Stimulated activated CD4-positive, alpha-beta T cell treated with anti-CD3 and anti-CD28 coated beads, Interleukin-1b, Interleukin-23, amount 100 ng/mL, for 24 hours (primary cell): ENCODE data around the gene KDM3B.
A peak's percentile ranks its signal among the peaks of the same experiment; 100 is the strongest.

Experiments used
- DNase-seq, 4 experiments: peaks; one replicate each; pipeline ENCODE4 v3.0.0-alpha.2; 2020; ENCODE audit warnings: low read depth in 4 of 4, low spot score in 1 of 4

Gene KDM3B

DNA sequence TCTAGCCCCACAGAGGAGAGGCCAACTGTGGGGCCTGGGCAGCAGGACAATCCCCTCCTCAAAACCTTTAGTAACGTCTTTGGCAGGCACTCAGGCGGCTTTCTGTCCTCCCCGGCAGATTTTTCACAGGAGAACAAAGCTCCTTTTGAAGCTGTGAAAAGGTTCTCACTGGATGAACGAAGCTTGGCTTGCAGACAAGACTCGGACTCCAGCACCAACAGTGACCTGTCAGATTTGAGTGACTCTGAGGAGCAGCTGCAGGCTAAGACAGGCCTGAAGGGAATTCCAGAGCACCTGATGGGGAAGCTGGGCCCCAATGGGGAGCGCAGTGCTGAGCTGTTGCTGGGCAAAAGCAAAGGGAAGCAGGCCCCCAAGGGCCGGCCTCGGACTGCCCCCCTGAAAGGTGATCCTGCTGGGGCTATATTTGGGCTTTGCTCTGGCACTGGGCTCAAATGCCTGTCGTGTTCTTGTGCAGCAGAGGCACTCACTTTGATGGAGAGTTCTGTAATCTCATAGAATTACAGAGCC is 39.4 kb downstream of the KDM3B start:
- DNase-seq: no peak

DNA sequence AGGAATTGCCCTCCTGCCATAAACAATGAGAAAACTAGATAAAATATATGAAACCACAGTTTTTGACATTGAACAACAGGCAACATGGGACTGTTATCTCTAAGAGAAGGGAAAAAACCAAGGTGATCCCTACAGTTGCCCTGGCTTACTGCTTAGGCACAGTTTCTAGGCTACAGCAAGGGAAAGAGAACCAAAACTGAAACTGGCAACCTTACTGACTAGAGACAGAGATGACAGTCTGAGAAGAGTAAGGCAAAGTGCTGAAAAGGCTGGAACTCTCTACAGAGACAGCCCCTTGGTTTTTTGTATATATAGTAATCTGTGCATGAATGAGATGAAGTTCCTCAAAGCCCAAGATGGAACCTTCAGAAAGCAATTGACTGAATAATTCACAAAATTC is 50.2 kb downstream of the KDM3B start:
- DNase-seq: no peak

DNA sequence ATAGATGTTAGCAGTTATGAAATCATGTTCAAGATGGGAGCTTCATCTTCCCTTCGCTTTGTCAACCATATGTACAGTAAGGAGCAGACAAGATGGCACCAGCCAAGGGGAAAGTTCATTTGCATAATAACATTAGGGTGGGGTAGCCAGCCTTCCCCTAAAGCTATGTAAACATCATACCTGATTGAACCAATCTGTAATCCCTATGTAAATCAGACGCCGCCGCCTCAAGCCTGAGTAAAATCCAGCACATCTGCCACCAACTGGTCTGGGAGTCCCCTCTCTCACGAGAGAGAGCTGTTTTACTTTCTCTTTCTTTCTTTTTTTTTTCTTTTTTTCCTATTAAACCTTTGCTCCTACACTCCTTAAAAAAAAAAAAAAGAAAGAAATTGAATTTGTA is 55.5 kb downstream of the KDM3B start:
- no peak for DNase-seq

DNA sequence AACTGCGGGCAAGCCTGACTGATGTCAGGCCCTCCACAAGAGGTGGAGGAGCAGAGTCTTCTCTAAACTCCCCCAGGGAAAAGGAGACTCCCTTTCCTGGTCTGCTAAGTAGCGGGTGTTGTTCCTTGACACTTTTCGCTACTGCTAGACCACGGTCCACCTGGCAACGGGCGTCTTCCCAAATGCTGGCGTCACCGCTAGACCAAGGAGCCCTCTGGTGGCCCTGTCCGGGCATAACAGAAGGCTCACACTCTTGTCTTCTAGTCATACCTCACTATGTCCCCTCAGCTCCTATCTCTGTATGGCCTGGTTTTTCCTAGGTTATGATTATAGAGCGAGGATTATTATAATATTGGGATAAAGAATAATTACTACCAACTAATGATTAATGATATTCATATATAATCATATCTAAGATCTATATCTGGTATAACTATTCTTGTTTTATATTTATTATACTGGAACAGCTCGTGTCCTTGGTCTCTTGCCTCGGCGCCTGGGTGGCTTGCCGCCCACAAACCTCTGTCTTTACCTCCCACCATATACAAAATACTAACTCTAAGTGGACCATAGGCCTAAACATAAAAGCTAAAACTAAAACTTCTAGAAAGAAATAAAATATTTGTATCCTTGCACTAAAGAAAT is 58.6 kb downstream of the KDM3B start:
- DNase-seq: peak in 1 of 4 experiments; percentile 7

DNA sequence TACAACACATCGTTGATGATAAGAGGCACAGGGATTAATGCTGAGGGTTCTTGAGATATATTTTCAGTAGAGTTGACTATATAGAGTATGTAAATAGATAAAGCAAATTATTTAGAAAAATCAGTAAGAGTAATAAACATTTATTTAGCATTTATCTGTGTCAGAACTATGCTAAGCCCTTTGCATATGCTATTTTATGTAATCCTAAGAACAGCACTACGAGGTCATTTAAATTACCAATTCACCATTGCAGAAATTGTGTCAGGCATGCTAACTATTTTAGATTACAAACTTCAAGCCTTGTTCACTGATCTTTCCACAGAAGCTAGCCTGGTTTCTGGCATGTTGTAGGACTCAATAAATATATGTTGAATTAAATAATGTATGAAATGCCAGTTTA is 66.0 kb downstream of the KDM3B start:
- no peak for DNase-seq

DNA sequence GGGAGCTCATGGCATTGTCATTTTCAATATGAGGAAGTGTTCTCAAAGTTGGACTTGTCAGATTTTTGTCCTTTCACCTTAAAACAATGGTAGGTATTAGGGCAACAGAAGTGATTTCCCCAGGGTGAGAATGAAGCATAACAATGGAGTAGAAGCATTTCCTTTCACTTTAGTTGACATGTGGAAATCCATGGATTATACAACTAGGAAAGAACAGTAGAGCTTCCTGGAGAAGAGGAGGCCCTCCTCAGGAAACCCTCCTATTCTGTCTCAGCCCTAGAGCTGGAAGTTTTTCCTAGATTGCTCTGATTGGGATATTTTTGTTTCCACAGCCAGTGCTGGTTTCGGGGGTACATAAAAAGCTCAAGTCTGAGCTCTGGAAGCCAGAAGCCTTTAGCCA is 72.6 kb downstream of the KDM3B start:
- no peak for DNase-seq

DNA sequence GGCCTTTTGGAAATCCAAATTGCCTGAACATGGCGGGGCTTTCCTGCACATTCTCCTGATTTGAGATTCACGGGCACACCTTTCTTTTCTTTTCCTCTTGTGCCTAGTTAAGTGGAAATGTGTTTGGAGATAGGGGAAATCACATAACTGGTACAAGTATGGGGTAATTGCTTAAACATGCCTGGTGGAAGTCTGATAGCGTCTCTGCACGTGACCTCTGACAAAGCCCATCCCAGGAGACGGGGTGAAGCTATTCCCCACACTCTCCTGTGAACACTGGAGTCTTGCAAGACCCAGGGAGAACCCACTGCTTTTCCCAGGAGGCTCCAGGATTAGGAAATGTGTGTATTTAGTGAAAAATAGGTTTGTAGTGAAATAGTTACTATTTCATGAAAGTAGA is 83.5 kb downstream of the KDM3B start:
- no peak for DNase-seq

DNA sequence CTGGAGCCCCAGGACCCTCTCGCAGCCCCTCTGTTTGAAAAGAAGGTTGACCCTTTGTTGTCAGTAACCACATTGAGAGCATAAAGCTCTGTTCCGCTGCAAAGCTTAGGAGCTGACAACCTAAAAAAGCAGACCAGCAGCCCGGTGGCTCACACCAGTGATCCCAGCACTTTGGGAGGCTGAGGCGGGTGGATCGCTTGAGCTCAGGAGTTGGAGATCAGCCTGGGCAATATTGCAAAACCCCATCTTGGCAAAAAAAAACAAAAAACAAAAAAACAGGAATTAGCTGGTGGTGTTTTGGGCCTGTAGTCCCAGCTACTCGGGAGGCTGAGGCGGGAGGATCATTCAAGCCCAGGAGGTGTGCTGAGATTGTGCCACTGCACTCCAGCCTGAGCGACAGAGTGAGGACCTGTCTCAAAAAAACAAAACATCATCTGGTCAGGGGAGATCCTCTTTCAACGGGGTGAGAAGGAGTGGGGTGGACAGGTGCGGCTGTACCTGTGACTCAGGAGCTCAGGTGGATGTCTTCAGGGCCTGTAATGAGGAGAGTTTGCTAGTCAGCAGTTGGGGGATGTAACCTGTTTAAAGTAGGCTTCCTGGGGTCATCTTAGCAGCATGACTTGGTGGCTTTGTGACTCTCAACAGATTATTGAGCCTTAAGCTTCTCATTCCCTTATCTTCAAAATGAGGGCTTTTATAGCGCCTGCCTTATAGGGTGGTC is 85.7 kb downstream of the KDM3B start:
- no peak for DNase-seq

DNA sequence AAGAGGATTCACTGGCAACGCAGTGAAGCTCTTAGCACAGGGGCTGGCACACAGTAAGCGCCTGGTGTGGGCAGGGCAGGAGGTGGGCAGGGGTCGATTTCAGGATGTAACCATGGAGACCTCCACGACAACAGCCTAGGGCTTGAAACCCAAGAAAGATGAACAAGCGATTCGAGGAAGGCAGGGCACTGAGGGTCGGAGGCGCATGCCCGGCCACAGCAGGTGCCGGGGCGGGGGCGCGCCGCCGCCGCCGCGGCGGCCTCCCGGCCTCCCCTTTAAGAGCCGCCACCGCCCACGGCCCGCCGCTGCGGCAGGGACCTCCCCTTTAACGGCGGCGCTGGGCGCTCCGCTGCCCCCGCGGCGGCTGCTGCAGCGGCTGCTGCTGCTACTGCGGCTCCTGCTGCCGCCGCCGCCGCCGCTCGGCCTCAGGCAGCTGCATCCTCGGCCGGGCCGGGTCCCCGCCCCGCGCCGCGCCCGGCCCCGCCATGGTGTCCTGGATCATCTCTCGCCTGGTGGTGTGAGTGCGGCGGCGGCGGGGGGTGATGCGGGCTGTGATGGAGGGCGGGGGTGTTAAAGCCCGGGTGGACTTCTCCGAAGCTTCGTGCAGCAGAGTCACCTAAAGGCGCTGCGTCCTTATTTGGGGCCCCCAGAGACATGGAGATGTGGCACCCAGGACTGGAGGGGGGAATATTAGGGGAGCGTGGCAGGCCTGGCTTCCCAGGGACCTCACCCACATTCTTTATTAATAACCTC is 86.4 kb downstream of the KDM3B start, which contains the start of gene REEP2:
REEP2 (plus strand) TSS at position 334 of the 753 bp plus-strand sequence; CDS start at position 486, 152 bp downstream.
- DNase-seq: peak in 3 of 4 experiments; percentile 39 to 60 (median 47)

DNA sequence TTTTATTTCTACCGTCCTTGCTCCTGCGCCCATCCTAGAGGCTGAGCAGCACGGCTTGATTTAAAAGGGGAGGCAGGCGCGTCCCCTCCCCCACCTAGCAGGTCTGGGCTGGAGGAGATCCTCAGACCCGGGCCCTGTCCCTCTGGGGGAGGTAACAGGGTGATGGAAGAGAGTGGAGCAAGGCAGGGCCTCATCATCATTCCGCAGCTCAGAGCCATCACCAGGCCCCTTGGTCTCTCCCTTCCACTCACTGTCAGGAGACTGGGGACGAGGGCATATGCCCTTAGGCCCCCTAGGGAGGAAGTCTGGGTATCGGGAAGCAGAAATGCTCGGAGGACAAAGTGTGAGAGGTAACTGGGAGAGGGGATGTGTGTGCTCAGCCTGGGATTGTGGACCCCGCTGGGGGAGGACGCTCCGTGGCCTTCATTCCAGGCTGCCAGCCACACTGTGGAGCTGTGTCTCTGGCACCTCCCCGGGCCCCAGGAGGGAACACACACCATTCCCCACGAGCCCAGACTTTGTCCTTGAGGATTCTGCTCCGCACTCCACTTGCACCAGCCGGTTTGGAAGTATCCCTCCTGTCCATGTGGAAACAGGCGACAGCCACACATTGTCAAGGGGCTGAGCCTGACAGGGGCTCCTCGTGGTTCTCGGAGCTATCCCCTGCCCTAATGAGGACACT is 87.1 kb downstream of the KDM3B start:
- no peak for DNase-seq

DNA sequence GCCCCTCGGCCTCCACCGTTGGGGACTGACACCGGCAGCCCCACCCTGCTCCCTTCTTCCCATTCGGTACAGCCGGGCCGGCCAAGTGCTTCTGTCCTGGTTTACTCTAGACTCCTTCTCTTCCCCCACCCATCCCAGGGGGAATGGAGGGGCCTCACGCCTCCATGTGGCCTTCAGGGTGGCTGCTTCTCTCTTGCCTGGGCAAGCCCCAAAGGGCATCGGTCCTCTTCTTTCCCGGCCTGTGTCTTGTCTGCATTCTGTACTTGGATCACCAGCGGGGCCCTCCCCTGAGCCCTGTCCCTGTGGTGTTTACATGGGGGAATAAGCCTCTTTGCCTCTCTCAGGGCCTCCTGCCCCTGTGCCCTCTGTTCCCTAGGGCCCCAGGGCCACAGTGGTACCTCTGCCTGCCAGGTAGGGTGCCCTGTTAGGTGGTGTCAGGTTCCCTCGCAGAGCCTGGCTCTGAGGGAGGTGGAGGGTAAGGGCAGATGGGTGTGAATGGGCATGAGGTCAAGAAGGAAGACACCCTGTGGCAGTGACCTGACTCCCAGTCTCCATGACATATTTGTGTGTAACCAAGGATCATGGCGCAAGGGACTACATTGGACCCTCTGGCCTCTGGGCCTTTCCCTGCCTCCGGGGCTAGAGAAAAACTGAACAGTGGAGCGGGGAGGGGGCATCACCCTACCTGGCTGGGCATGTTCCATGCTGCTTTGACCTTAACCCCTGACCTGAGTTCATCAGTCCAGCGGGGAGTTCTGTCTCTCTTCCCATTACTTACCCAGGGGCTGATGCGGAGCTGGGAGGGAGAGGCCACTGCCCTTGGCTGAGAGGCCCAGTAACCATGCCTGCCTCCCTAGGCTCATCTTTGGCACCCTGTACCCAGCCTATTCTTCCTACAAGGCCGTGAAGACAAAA is 87.9 kb downstream of the KDM3B start:
- DNase-seq: no peak

DNA sequence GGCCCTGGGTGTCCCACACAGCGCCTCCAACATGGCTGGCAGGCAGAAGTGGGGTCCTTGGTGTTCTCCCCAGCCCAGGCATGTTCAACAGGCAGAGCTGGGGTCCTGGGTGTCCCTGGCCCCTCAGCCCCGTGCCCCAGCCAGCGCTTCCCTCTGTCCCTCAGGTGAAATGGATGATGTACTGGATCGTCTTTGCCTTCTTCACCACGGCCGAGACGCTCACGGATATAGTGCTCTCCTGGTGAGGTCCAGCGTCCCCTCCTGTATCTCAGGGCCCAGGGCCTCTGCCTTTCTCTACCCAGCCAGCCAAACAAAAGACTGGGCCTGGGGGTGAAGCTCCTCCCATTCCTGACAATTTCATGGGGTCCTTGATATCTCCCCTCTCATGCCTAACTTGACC is 88.7 kb downstream of the KDM3B start:
- DNase-seq: no peak

DNA sequence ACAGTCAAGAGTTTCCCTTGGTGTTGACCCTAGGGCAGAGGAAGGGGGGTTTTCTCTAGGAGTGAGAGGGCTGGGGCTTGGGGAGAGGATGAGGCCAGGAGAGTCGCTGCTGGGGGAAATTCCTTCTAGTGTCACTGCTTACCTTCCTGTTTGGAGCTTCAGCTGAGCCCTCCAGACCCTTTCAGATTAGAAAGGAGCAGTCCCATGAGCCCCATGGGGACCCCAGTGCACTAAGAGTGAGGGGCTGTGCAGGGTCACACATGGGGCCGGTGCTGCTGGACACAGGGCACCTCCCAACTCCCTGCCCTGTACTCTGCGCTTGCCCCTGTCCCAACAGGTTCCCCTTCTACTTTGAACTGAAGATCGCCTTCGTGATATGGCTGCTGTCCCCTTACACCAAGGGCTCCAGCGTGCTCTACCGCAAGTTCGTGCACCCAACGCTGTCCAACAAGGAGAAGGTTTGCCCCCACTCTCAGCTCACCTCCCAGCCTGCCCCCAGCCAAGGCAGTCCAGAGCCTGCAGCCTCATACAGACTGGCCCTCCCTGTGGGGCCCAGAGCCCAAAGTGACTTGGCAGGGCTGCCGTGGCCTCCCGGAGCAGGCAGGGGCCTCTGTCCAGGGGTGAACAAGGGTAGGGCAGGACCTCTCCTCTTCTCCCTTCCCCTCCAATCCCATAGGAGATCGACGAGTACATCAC is 91.7 kb downstream of the KDM3B start:
- no peak for DNase-seq

DNA sequence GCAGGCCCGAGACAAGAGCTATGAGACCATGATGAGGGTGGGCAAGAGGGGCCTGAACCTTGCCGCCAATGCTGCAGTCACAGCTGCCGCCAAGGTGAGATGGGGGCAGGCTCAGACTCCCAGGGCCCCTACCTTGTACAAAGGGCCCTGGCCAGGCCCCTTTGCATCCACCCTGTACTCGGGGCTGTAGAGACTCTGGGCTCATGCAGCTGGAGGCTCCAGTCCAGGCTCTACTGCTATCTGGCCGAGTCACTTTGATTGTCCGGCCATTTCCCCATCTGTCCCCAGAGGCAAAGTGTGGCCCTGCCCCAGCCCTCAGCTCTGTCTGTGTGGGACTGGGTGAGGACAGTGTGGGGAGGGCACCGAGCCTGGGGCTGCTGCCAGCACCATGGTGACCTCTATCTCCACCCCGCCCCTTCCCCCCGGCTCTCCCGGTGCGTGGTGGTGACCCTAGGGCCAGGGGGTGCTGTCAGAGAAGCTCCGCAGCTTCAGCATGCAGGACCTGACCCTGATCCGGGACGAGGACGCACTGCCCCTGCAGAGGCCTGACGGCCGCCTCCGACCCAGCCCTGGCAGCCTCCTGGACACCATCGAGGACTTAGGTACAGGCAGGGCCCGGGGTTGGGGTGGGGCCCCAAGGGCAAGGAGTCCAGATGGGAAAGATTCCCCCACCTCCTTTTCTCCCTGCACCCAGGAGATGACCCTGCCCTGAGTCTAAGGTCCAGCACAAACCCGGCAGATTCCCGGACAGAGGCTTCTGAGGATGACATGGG is 92.5 kb downstream of the KDM3B start:
- DNase-seq: no peak

DNA sequence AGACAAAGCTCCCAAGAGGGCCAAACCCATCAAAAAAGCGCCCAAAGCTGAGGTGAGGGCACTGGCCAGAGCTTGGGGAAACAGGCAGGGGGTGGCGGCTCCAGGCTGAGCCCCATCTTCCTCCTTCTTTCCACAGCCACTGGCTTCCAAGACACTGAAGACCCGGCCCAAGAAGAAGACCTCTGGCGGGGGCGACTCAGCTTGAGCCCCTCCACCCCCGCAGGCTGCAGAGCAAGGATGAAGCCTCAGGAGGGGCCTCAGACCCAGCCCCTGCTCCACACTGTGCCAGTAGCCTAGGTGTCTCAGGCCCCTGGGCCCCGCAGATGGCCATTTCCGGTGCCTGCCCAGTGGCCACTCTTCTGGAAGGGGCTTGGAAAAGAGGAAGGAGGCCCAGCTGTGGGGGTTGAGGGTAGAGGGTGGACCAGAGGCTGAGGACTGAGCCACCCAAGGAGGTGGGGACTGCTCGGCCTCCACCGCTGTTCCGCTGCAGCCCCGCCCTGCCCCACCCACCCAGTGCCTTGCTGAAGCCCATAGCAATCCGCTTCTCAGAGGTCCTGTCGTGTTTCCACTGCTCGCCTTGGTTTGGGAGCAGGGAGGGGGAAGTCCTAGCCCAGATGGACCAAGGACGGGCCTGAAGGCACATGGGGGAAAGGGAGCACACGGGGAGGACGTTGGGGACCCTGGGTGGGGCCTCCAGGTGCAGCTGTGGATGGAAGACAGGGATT is 93.2 kb downstream of the KDM3B start:
- DNase-seq: no peak

DNA sequence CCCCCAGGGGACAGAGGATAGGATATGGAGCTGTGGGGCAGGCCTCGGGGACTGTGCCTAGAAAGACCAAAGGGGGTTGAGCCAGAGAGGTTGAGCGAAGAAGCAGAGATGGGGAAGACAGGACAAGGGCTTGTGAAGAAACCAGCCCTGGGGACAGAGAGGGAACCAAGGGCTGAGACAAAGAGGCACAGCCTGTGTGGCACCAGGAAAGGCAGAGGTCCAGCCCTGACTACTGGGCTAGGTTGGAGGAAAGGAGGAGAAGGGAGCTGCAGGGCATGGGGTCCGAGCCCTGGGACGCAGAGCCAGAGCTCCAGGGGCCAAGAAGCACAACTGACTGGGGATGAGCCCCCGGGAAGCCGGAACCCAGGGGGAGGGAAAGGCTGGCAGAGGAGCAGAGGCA is 95.6 kb downstream of the KDM3B start:
- no peak for DNase-seq

DNA sequence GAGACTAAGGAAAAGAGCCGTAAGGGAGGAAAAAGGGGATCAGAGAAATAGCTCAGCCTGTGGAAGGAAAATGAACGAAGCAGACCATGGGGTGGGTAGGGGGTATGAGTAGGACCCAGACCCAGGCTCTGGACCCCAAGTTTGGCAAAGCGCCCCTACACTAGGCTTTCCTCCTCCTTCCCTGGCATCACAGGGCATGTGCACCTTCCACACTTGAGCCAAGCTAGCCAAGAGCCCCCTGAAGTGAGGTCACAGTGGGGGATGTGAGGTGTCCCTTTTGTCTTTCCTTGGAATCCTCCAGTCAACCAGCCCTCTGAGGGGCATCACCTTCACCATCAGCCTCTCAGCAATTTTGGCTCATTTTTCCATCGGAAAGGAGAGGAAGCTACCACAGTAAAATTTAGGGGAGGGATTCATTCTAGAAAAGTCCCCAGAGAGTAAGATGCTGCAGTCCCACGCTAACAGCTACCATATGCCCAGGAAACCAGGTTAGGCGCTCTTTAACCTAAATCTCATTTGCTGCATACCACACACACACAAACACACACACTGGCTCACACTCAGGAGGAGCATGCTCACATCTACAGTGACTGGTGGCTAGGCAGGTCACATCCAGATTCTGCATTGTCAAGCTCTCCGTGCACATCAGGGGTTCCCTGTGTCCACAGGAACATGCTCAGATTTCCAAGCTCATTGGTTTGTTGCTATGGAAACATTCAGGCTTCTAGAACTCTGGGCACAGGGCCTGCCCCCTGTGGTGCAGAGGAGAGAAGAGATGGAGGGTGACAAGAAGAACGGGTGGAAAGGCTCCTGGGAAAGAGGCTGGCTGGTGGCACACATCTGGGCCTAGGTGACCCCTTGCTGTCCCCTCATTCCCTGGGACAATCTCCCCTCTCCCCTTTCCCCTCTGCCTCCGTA is 96.3 kb downstream of the KDM3B start:
- no peak for DNase-seq
